ENCODE measurements around the gene NR6A1. TPM values are rescaled to one million over a fixed set of nuclear protein-coding genes. Genes with fewer than 3 reads are reported as not detected.

The NR6A1 gene
- total and polyA plus RNA-seq, 2 of the 8 experiments (the other 6 are each of a cell fraction or from before 2014, with no cell fraction given) = 93.2 to 237 TPM

DNA sequence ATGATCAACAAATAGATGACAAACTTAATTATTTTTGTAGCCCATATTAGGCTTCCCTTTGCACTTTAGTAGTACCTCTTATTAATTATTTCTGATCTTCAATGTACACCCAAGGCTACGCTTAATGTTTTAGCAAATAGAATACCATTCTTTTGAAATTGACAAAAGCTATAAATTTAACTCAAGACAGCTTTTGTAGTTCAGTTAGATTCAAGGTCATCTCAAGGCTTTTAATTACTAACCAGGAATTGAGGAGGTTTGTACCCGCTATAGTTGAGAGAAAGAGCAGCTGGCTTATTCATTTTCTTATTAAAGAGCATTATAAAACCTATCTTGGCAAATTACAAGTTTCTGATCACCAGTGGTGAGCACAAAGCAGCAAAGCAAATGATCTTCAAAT, 15.1 kb downstream of the NR6A1 start (continued):
- TF ChIP-seq CBX8 (IDR thresholded peaks at IDR 0.05; ENCODE audit: borderline replicate concordance, low read depth, low read length) (no peak), SP2 (IDR thresholded peaks at IDR 0.05; ENCODE audit: low read length) (no peak), GABPA (IDR thresholded peaks at IDR 0.05; ENCODE audit: borderline replicate concordance, insufficient read depth, low read length) (no peak), FOSL1 (IDR thresholded peaks at IDR 0.05; ENCODE audit: insufficient read depth, low read depth, low read length) (no peak), POLR2A (IDR thresholded peaks at IDR 0.05; ENCODE audit: control extremely low read depth in 1 of 2, low read depth in 2 of 2, low read length in 2 of 2) (no peak), YY1 (IDR thresholded peaks at IDR 0.05; ENCODE audit: low read depth, low read length) (no peak)

All from H1 (cell line).